GM12891 (cell line): Measurements from ENCODE around the gene MTG2.

Source experiments
- PAX5 ChIP-seq: IDR thresholded peaks from 2 replicates; pipeline ENCODE4 v1.6.1; 2011; ENCODE audit warnings: low read length, moderate library complexity, mild to moderate bottlenecking; ENCODE audit not compliant: insufficient read depth, severe bottlenecking
- TAF1 ChIP-seq: IDR thresholded peaks from 2 replicates; pipeline ENCODE4 v1.6.1; 2011; ENCODE audit warnings: low read depth, low read length, control low read depth

DNA sequence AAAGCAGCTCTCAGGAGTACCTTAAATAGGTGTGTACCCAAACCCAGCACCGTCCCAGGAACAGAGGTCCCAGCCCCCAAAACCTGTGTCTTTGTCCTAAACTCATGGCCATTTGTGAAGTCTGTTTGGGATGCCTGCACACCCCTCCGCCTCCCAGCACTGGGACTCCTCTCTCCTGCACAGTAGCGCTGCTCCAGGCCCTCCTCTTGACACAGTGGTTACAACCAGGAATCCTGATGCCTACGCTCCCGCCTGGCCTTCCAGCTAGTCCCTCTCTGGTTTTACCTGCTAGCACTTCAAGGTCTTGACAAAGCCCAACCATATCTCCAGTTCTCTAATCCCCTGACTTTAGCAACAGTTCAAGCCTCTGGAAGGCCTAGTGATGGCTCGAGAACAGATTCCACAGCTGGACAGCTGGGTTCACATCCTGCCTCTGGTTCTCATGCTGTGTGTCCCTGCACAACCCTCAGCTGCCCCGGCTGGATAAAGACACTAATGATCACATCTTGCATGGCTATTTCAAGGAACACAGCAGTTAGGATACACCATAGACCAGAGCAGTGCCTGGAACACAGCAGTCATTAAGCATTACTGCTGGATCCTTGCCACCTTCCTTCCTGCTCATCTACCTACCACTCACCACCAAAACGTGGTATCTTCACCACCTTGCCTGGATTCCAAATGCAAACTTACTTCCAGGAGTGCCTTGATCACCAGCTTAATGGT is 45.2 kb upstream of the MTG2 start:
- TF ChIP-seq PAX5 (no peak), TAF1 (no peak)
